BLaER1 treated with 17β-estradiol and CSF1 and Interleukin-3, amounts not matched to agents 10 nM and 100 nM (cell line): ENCODE measurements around the gene ATP2B3.

Source experiments
- H3K27ac ChIP-seq, 11 experiments: shearing (Covaris generic); formaldehyde crosslinking; 2 replicates each; pipeline ENCODE4 v1.8.1; 2022
- H3K27me3 ChIP-seq, 11 experiments: shearing (Covaris generic); formaldehyde crosslinking; 2 replicates each; pipeline ENCODE4 v1.8.1; 2022
- H3K36me3 ChIP-seq, 11 experiments: shearing (Covaris generic); formaldehyde crosslinking; 2 replicates each; pipeline ENCODE4 v1.8.1; 2022
- H3K4me1 ChIP-seq, 10 experiments: shearing (Covaris generic); formaldehyde crosslinking; 2 replicates each; pipeline ENCODE4 v1.8.1; 2022
- H3K4me2 ChIP-seq, 11 experiments: shearing (Covaris generic); formaldehyde crosslinking; 2 replicates each; pipeline ENCODE4 v1.8.1; 2022
- H3K4me3 ChIP-seq, 10 experiments: shearing (Covaris generic); formaldehyde crosslinking; 2 replicates each; pipeline ENCODE4 v1.8.1; 2022
- H3K9ac ChIP-seq, 11 experiments: shearing (Covaris generic); formaldehyde crosslinking; 2 replicates each; pipeline ENCODE4 v1.8.1; 2022
- H3K9me3 ChIP-seq, 11 experiments: shearing (Covaris generic); formaldehyde crosslinking; replicated peaks in 1 of 11; 2 replicates each; pipeline ENCODE4 v1.8.1; 2022
- H4K20me1 ChIP-seq, 11 experiments: shearing (Covaris generic); formaldehyde crosslinking; 2 replicates each; pipeline ENCODE4 v1.8.1; 2022
- Cebpa-rat ChIP-seq, 11 experiments: shearing (Covaris generic); IDR thresholded peaks; 2 replicates each; pipeline ENCODE4 v1.8.1; 2022

Gene ATP2B3

GRCh38 chrX:153609917-153610835 lies 92.7 kb downstream of the ATP2B3 start:
- Histone ChIP-seq H3K27ac (no peak overlapping the region), H3K9ac (peak overlapping the region in 5 of 11 experiments; percentile 29 to 47 (median 38); a peak in 2 of 22 replicates), H3K4me1 (peaks cover 14 to 48% (median 31%) of the 10 kb centered on the region in 10 experiments; a peak in 19 of 20 replicates), H3K4me2 (peak overlapping the region; percentile 40 to 82 (median 52)), H3K27me3 (peaks cover 82 to 97% (median 91%) of the 10 kb centered on the region in 11 experiments), H3K36me3 (no peaks in the 10 kb centered on the region), H3K4me3 (peak overlapping the region in 1 of 10 experiments; percentile 24; a peak in 2 of 20 replicates), H3K9me3 (peaks cover 0 to 25% (median 11%) of the 10 kb centered on the region in 11 experiments; a peak in 13 of 22 replicates), H4K20me1 (no peaks in the 10 kb centered on the region; a peak in 1 of 22 replicates)
- no peak for TF ChIP-seq Cebpa-rat (IDR thresholded peaks at IDR 0.05)

DNA sequence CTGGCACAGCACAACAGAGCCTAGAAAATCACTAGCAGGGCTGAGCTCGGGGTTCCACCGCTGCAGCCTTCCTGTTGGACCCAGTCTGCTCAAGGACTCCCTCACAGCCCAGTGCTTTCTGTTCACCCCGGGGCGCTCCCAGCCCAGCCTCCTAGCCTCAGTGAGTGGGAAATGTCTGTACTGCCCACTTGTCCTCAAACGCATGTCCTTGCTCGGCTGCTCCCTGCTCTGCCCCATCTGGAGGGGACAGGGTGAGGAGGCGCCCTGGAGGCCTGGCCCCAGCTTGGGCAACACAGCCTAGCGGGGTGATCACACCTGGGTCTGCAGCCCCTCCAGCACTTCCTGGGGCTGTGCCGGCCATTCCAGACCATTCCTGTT lies 93.4 kb downstream of the ATP2B3 start:
- no peak overlapping the region for H3K9ac ChIP-seq
- H3K4me2 ChIP-seq = peak overlapping the region in 9 of 11 experiments; percentile 42 to 75 (median 52); a peak in 19 of 22 replicates
- no peaks in the 10 kb centered on the region for H3K36me3 ChIP-seq
- no peak overlapping the region for H3K4me3 ChIP-seq
- no peaks in the 10 kb centered on the region; a peak in 1 of 22 replicates for H4K20me1 ChIP-seq
- peaks cover 14 to 48% (median 31%) of the 10 kb centered on the region in 10 experiments; a peak in 19 of 20 replicates for H3K4me1 ChIP-seq
- peaks cover 0 to 28% (median 11%) of the 10 kb centered on the region in 11 experiments; a peak in 13 of 22 replicates for H3K9me3 ChIP-seq
- no peak overlapping the region for H3K27ac ChIP-seq
- peaks cover 85 to 98% (median 93%) of the 10 kb centered on the region in 11 experiments for H3K27me3 ChIP-seq
- TF ChIP-seq Cebpa-rat (IDR thresholded peaks at IDR 0.05) = no peak

GRCh38 chrX:153611298-153612095 lies 94.1 kb downstream of the ATP2B3 start:
- peak overlapping the region in 2 of 11 experiments; percentile 15 to 17; a peak in 2 of 22 replicates for H3K9ac ChIP-seq
- peaks cover 14 to 48% (median 31%) of the 10 kb centered on the region in 10 experiments; a peak in 19 of 20 replicates for H3K4me1 ChIP-seq
- H3K36me3 ChIP-seq = no peaks in the 10 kb centered on the region
- H3K27me3 ChIP-seq = peaks cover 85 to 98% (median 93%) of the 10 kb centered on the region in 11 experiments
- no peak overlapping the region for H3K4me3 ChIP-seq
- TF ChIP-seq Cebpa-rat (IDR thresholded peaks at IDR 0.05) = no peak
- H3K9me3 ChIP-seq = peaks cover 0 to 29% (median 11%) of the 10 kb centered on the region in 11 experiments; a peak in 13 of 22 replicates
- no peak overlapping the region for H3K27ac ChIP-seq
- H3K4me2 ChIP-seq = peak overlapping the region; percentile 39 to 75 (median 62); a peak in 21 of 22 replicates
- H4K20me1 ChIP-seq = no peaks in the 10 kb centered on the region; a peak in 1 of 22 replicates

DNA sequence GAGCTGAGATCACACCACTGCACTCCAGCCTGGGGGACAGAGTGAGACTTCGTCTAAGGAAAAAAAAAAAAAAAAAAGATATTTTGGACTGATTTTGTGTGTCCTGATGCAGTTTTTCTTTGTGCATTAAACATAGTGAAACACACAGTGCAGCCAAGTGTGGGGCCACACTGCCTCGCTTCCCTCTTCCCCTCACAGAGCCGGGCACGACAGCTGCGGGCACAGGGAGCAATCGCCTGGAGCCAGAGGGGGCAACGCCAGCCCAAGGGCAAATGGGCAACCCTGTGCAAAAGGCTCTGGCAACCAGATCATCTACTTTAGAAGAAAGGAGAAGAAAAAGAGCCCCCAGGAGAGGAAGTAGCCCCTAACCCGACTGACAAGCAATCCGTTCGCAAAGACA lies 95.0 kb downstream of the ATP2B3 start:
- TF ChIP-seq Cebpa-rat (IDR thresholded peaks at IDR 0.05) = no peak
- no peaks in the 10 kb centered on the region; a peak in 1 of 22 replicates for H4K20me1 ChIP-seq
- H3K9ac ChIP-seq = no peak overlapping the region; a peak in 1 of 22 replicates
- H3K36me3 ChIP-seq = no peaks in the 10 kb centered on the region
- peaks cover 0 to 29% (median 11%) of the 10 kb centered on the region in 11 experiments; a peak in 13 of 22 replicates for H3K9me3 ChIP-seq
- H3K4me3 ChIP-seq = no peak overlapping the region
- H3K27me3 ChIP-seq = peaks cover 85 to 98% (median 93%) of the 10 kb centered on the region in 11 experiments
- no peak overlapping the region for H3K27ac ChIP-seq
- H3K4me1 ChIP-seq = peaks cover 14 to 48% (median 31%) of the 10 kb centered on the region in 10 experiments; a peak in 19 of 20 replicates
- H3K4me2 ChIP-seq = peak overlapping the region; percentile 11 to 75 (median 62); a peak in 14 of 22 replicates

DNA sequence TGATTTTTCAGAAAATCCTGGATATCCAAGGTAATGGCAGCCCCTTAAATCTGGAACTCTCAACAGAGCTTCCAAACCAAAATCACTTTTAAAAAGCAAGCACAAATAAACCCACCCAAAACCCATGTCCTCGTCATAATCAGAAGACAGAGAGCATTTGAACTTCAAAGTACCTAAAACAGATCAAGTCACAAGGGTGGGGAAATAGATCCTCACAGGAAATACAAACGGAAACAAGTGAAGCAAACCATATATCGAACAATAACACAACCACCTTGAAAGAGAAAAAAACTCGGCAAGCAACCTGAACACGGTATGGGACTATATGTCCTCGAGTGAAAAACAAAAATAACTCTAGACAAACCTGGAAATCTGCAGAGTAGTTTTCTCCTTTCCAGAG lies 97.4 kb downstream of the ATP2B3 start:
- Histone ChIP-seq H4K20me1 (no peaks in the 10 kb centered on the region; a peak in 1 of 22 replicates), H3K4me1 (peaks cover 12 to 41% (median 30%) of the 10 kb centered on the region in 10 experiments; a peak in 19 of 20 replicates), H3K36me3 (no peaks in the 10 kb centered on the region), H3K4me2 (peak overlapping the region in 7 of 11 experiments; percentile 3 to 39 (median 27); a peak in 10 of 22 replicates), H3K27ac (no peak overlapping the region; a peak in 1 of 22 replicates), H3K9me3 (peaks cover 0 to 23% (median 11%) of the 10 kb centered on the region in 11 experiments; a peak in 13 of 22 replicates), H3K27me3 (peaks cover 72 to 97% (median 94%) of the 10 kb centered on the region in 11 experiments), H3K9ac (no peak overlapping the region), H3K4me3 (no peak overlapping the region)
- no peak for TF ChIP-seq Cebpa-rat (IDR thresholded peaks at IDR 0.05)

- TF ChIP-seq Cebpa-rat (IDR thresholded peaks at IDR 0.05) = no peak
- peaks cover 46 to 89% (median 82%) of the 10 kb centered on the region in 11 experiments for H3K27me3 ChIP-seq
- H3K9me3 ChIP-seq = peaks cover 0 to 7% (median 0%) of the 10 kb centered on the region in 11 experiments; a peak in 2 of 22 replicates
- H3K4me3 ChIP-seq = no peak overlapping the region
- H3K4me1 ChIP-seq = peaks cover 0 to 17% (median 11%) of the 10 kb centered on the region in 10 experiments; a peak in 13 of 20 replicates
- H4K20me1 ChIP-seq = peaks cover 0 to 10% (median 0%) of the 10 kb centered on the region in 11 experiments; a peak in 4 of 22 replicates
- H3K36me3 ChIP-seq = no peaks in the 10 kb centered on the region
- no peak overlapping the region for H3K9ac ChIP-seq
- no peak overlapping the region for H3K27ac ChIP-seq
- H3K4me2 ChIP-seq = no peak overlapping the region
These were observed 103.1 kb downstream of the ATP2B3 start for GRCh38 chrX:153620576-153620975.

- H3K36me3 ChIP-seq = no peaks in the 10 kb centered on the region
- peaks cover 33 to 87% (median 79%) of the 10 kb centered on the region in 11 experiments for H3K27me3 ChIP-seq
- no peak overlapping the region for H3K27ac ChIP-seq
- H3K4me3 ChIP-seq = no peak overlapping the region
- H3K4me2 ChIP-seq = no peak overlapping the region
- TF ChIP-seq Cebpa-rat (IDR thresholded peaks at IDR 0.05) = no peak
- H3K4me1 ChIP-seq = peaks cover 0 to 17% (median 11%) of the 10 kb centered on the region in 10 experiments; a peak in 13 of 20 replicates
- peaks cover 0 to 7% (median 0%) of the 10 kb centered on the region in 11 experiments; a peak in 2 of 22 replicates for H3K9me3 ChIP-seq
- no peak overlapping the region for H3K9ac ChIP-seq
- peaks cover 0 to 10% (median 0%) of the 10 kb centered on the region in 11 experiments; a peak in 6 of 22 replicates for H4K20me1 ChIP-seq
These were observed 104.6 kb downstream of the ATP2B3 start for GRCh38 chrX:153621949-153622598.
